Keratinocyte (primary cell): ENCODE results near the gene ADAMTS4. TPM values are rescaled to one million over a fixed set of nuclear protein-coding genes. Genes with fewer than 3 reads are reported as not detected.

ENCODE experiments used
- DNase-seq: peaks from one replicate; pipeline ENCODE4 v3.0.0-alpha.2; 2011; ENCODE audit warnings: low read depth, missing footprints, low spot score
- FAIRE-seq: peaks from 2 replicates; lab custom pipeline; 2011; peaks lifted over from hg19 to GRCh38; lab: Jason Lieb, UNC
- H2AFZ ChIP-seq: 2 replicates; pipeline ENCODE4 v1.6.0; 2012; ENCODE audit warnings: low read length, control low read depth, inconsistent platforms; ENCODE audit not compliant: control insufficient read depth
- H3K27ac ChIP-seq: 2 replicates; pipeline ENCODE4 v1.5.1; 2011; ENCODE audit warnings: low read length; ENCODE audit not compliant: control insufficient read depth, insufficient read depth
- H3K27me3 ChIP-seq: 3 replicates; pipeline ENCODE4 v1.6.0; 2011; ENCODE audit warnings: low read length; ENCODE audit not compliant: control insufficient read depth, insufficient read depth; ENCODE audit errors: extremely low read depth
- H3K36me3 ChIP-seq, 2 experiments: 2 replicates in 1 of 2; 3 replicates in 1 of 2; pipeline ENCODE4 v1.5.1; 2011; ENCODE audit warnings: low read length in 2 of 2, mild to moderate bottlenecking in 1 of 2; ENCODE audit not compliant: control insufficient read depth in 2 of 2, insufficient read depth in 2 of 2; ENCODE audit errors: extremely low read depth in 1 of 2
- H3K4me1 ChIP-seq: 3 replicates; pipeline ENCODE4 v1.5.1; 2011; ENCODE audit warnings: low read length; ENCODE audit not compliant: control insufficient read depth, insufficient read depth; ENCODE audit errors: extremely low read depth
- H3K4me2 ChIP-seq: 3 replicates; pipeline ENCODE4 v1.6.0; 2011; ENCODE audit warnings: low read depth, low read length; ENCODE audit not compliant: control insufficient read depth, insufficient read depth; ENCODE audit errors: extremely low read depth
- H3K4me3 ChIP-seq, 3 experiments: fragments of 200-600 bp in 1 of 3; sonication (generic) in 1 of 3; 2 replicates in 2 of 3; 3 replicates in 1 of 3; pipeline ENCODE4 v1.5.1; 2011 to 2016; ENCODE audit warnings: low read length in 3 of 3, mild to moderate bottlenecking in 3 of 3, control low read depth in 2 of 3, inconsistent platforms in 1 of 3, low read depth in 1 of 3, mixed read lengths in 1 of 3, mixed run types in 1 of 3, moderate library complexity in 1 of 3; ENCODE audit not compliant: control insufficient read depth in 2 of 3, insufficient read depth in 2 of 3; ENCODE audit errors: extremely low read depth in 1 of 3
- H3K79me2 ChIP-seq: 2 replicates; pipeline ENCODE4 v1.6.0; 2012; ENCODE audit warnings: low read length; ENCODE audit not compliant: control insufficient read depth, insufficient read depth
- H3K9ac ChIP-seq: 3 replicates; pipeline ENCODE4 v1.6.0; 2011; ENCODE audit warnings: low read length; ENCODE audit not compliant: control insufficient read depth, insufficient read depth; ENCODE audit errors: extremely low read depth
- H3K9me1 ChIP-seq: 3 replicates; pipeline ENCODE4 v1.6.0; 2011; ENCODE audit warnings: low read length; ENCODE audit not compliant: control insufficient read depth, insufficient read depth; ENCODE audit errors: extremely low read depth
- H3K9me3 ChIP-seq: 2 replicates; pipeline ENCODE4 v1.5.1; 2012; ENCODE audit warnings: low read depth, low read length; ENCODE audit not compliant: control insufficient read depth
- H4K20me1 ChIP-seq: 3 replicates; pipeline ENCODE4 v1.6.0; 2011; ENCODE audit warnings: low read length; ENCODE audit not compliant: control insufficient read depth, insufficient read depth; ENCODE audit errors: extremely low read depth
- CTCF ChIP-seq, 3 experiments: IDR thresholded peaks in 1 of 3; conservative IDR thresholded peaks in 1 of 3; optimal IDR thresholded peaks in 1 of 3; 2 replicates in 2 of 3; 3 replicates in 1 of 3; pipeline versions ENCODE3 to v1.5.1; 2011; ENCODE audit warnings: low read length in 3 of 3, mild to moderate bottlenecking in 3 of 3, moderate library complexity in 2 of 3, control low read depth in 1 of 3, inconsistent platforms in 1 of 3; ENCODE audit not compliant: insufficient read depth in 2 of 3; ENCODE audit errors: extremely low read depth in 1 of 3
- EZH2 ChIP-seq: IDR thresholded peaks from one replicate; pipeline ENCODE4 v1.6.1; 2012; ENCODE audit warnings: inconsistent platforms, mild to moderate bottlenecking, low read length, moderate library complexity
- dilution Hi-C: fragments of 300-500 bp; cut with MboI; formaldehyde crosslinking; loops from one replicate; pipeline ENCODE4 v1.7.0; 2020; ENCODE audit warnings: low sequenced_read_pairs; ENCODE audit not compliant: extremely low pct_ligation_motif_present
- polyA plus RNA-seq, 5 experiments: library from polyadenylated mRNA; depleted of rRNA in 3 of 5; stranded (reverse) in 3 of 5; stranded (forward) in 1 of 5; unstranded in 1 of 5; fragments of >200 nt; gene quantifications; 1 replicate in 1 of 5; 2 replicates in 3 of 5; 3 replicates in 1 of 5; pipeline versions ENCODE4 v1.2.1 to v1.2.3, GENCODE V29; 2011 to 2012; ENCODE audit warnings: missing spikeins in 2 of 5, low read depth in 1 of 5, low replicate concordance in 1 of 5

The ADAMTS4 gene
- polyA plus RNA-seq, 1 donor (not counting 4 experiments of a cell fraction or from before 2014, with no cell fraction given): 0.35 TPM

GRCh38 chr1:161179698-161180097 is 19.2 kb downstream of the ADAMTS4 start:
- TF ChIP-seq CTCF (optimal IDR thresholded peaks at IDR 0.05 in 1 of 3, IDR thresholded peaks at IDR 0.05 in 1 of 3, conservative IDR thresholded peaks at IDR 0.05 in 1 of 3; ENCODE audit: extremely low read depth in 1 of 3, insufficient read depth in 2 of 3, low read length in 3 of 3) (no peak), EZH2 (no peak)
- Histone ChIP-seq H3K4me2 (no peak overlapping the region), H3K9me1 (no peaks in the 10 kb centered on the region), H3K27ac (no peak overlapping the region), H3K27me3 (no peaks in the 10 kb centered on the region), H3K79me2 (peaks cover 16% of the 10 kb centered on the region), H2AFZ (no peak overlapping the region), H3K9ac (no peak overlapping the region), H4K20me1 (no peaks in the 10 kb centered on the region), H3K9me3 (no peaks in the 10 kb centered on the region), H3K4me3 (no peak overlapping the region), H3K4me1 (peaks cover 26% of the 10 kb centered on the region), H3K36me3 (peaks cover 2 to 11% of the 10 kb centered on the region in 2 experiments)
- dilution Hi-C loops: no loop called here
- DNase-seq (no peak), FAIRE-seq (no peak)

- H3K9ac ChIP-seq: peak overlapping the region; percentile 95
- peak overlapping the region in 2 of 3 experiments; percentile 93 for H3K4me3 ChIP-seq
- no peaks in the 10 kb centered on the region for H3K27me3 ChIP-seq
- FAIRE-seq (no peak), DNase-seq (no peak)
- H3K27ac ChIP-seq: peak overlapping the region; percentile 92
- no peak for TF ChIP-seq EZH2
- no peak for TF ChIP-seq CTCF (optimal IDR thresholded peaks at IDR 0.05 in 1 of 3, IDR thresholded peaks at IDR 0.05 in 1 of 3, conservative IDR thresholded peaks at IDR 0.05 in 1 of 3; ENCODE audit: extremely low read depth in 1 of 3, insufficient read depth in 2 of 3, low read length in 3 of 3)
- dilution Hi-C loops: no loop called here
- H4K20me1 ChIP-seq: no peaks in the 10 kb centered on the region
- peaks cover 26% of the 10 kb centered on the region for H3K4me1 ChIP-seq
- H3K36me3 ChIP-seq: peaks cover 10 to 19% of the 10 kb centered on the region in 2 experiments
- H2AFZ ChIP-seq: peak overlapping the region; percentile 86
- H3K79me2 ChIP-seq: peaks cover 16% of the 10 kb centered on the region
- H3K9me3 ChIP-seq: no peaks in the 10 kb centered on the region
- H3K4me2 ChIP-seq: peak overlapping the region; percentile 99
- no peaks in the 10 kb centered on the region for H3K9me1 ChIP-seq
Observed at GRCh38 chr1:161177936-161178244, 21.0 kb downstream of the ADAMTS4 start.
